A549 (cell line): ENCODE data around the gene ASMTL. TPM values are rescaled to one million over a fixed set of nuclear protein-coding genes. Genes with fewer than 3 reads are reported as not detected.

ENCODE experiments used
- ATAC-seq, 2 experiments: fragments of 200-7000 bp in 1 of 2; fragments of >200 bp in 1 of 2; cut with Nextera tagmentation in 1 of 2; cut with Tn5 transposase in 1 of 2; 3 replicates each; pipeline versions ENCODE4 v1.8.0 to v1.9.1; 2018 to 2020; ENCODE audit warnings: mild to moderate bottlenecking in 1 of 2, moderate library complexity in 1 of 2
- CTCF ChIA-PET: fragments of 300-600 bp; sonication (Branson Sonifier 250); formaldehyde crosslinking; extraction: SDS; loops from one replicate; lab custom pipeline; 2021; ENCODE audit warnings: antibody characterized with exemption, inconsistent platforms; lab: Yijun Ruan, JAX
- POLR2A ChIA-PET: fragments of 350-600 bp; formaldehyde crosslinking; extraction: SDS; loops from one replicate; lab custom pipeline; 2021; ENCODE audit warnings: antibody characterized with exemption, inconsistent platforms; lab: Yijun Ruan, JAX
- DNase-seq, 2 experiments: peaks; one replicate each; pipeline versions ENCODE4 v3.0.0 to v3.0.0-alpha.2; 2011 to 2016; ENCODE audit warnings: low read depth in 1 of 2, low spot score in 1 of 2
- FAIRE-seq: peaks from 2 replicates; lab custom pipeline; 2011; peaks lifted over from hg19 to GRCh38; lab: Jason Lieb, UNC
- H3K27ac ChIP-seq, 2 experiments: fragments of >200 bp; sonication (Bioruptor Twin); formaldehyde crosslinking; 3 replicates each; pipeline ENCODE4 v1.5.1; 2016 to 2017
- H3K4me1 ChIP-seq: fragments of >200 bp; sonication (Bioruptor Twin); formaldehyde crosslinking; 3 replicates; pipeline ENCODE4 v1.6.1; 2016
- H3K4me2 ChIP-seq: fragments of >200 bp; sonication (Bioruptor Twin); formaldehyde crosslinking; 3 replicates; pipeline ENCODE4 v1.6.1; 2016
- H3K4me3 ChIP-seq: fragments of >200 bp; sonication (Bioruptor Twin); formaldehyde crosslinking; 3 replicates; pipeline ENCODE4 v1.5.1; 2016
- H3K9me3 ChIP-seq: fragments of >200 bp; sonication (Bioruptor Twin); formaldehyde crosslinking; 3 replicates; pipeline ENCODE4 v1.6.1; 2016
- BCL3 ChIP-seq: fragments of >200 bp; sonication (Bioruptor Twin); formaldehyde crosslinking; IDR thresholded peaks from 3 replicates; pipeline ENCODE4 v1.6.1; 2016
- CBX2 ChIP-seq: fragments of 200-600 bp; sonication (generic); IDR thresholded peaks from 2 replicates; pipeline ENCODE4 v1.6.1; 2016; ENCODE audit warnings: low read depth, mild to moderate bottlenecking, borderline replicate concordance
- EHMT2 ChIP-seq: fragments of 200-600 bp; sonication (generic); IDR thresholded peaks from 2 replicates; pipeline ENCODE4 v1.6.1; 2016; ENCODE audit warnings: antibody characterized with exemption, low read depth, mild to moderate bottlenecking, moderate library complexity
- ESRRA ChIP-seq: fragments of 150-350 bp; IDR thresholded peaks from 2 replicates; pipeline ENCODE4 v1.6.1; 2014; ENCODE audit warnings: mild to moderate bottlenecking, low read length, borderline replicate concordance
- FOSL2 ChIP-seq, 2 experiments: fragments of 450-650 bp in 1 of 2; fragments of >200 bp in 1 of 2; sonication (Bioruptor Twin) in 1 of 2; formaldehyde crosslinking; IDR thresholded peaks; 2 replicates each; pipeline versions ENCODE4 v1.5.0 to v1.6.1; 2016 to 2020; ENCODE audit warnings: mild to moderate bottlenecking in 1 of 2, moderate library complexity in 1 of 2
- HDAC2 ChIP-seq: fragments of 200-600 bp; sonication (generic); IDR thresholded peaks from 2 replicates; pipeline ENCODE4 v1.6.1; 2016
- HES2 ChIP-seq: fragments of >200 bp; sonication (Bioruptor Twin); formaldehyde crosslinking; IDR thresholded peaks from 2 replicates; pipeline ENCODE4 v1.6.1; 2016
- JUN ChIP-seq, 2 experiments: fragments of >200 bp; sonication (Bioruptor Twin); formaldehyde crosslinking; IDR thresholded peaks; 2 replicates in 1 of 2; 3 replicates in 1 of 2; pipeline ENCODE4 v1.6.1; 2016 to 2017
- JUNB ChIP-seq: fragments of >200 bp; sonication (Bioruptor Twin); formaldehyde crosslinking; IDR thresholded peaks from 2 replicates; pipeline ENCODE4 v1.6.1; 2016
- KDM5A ChIP-seq: fragments of 200-600 bp; sonication (generic); IDR thresholded peaks from 2 replicates; pipeline ENCODE4 v1.6.1; 2016; ENCODE audit warnings: antibody characterized with exemption, mild to moderate bottlenecking
- MAZ ChIP-seq: fragments of 150-350 bp; IDR thresholded peaks from 2 replicates; pipeline ENCODE4 v1.6.1; 2014; ENCODE audit warnings: antibody characterized with exemption, low read depth, low read length, borderline replicate concordance
- PBX3 ChIP-seq: IDR thresholded peaks from 2 replicates; pipeline ENCODE4 v1.6.1; 2012
- POLR2A ChIP-seq: IDR thresholded peaks from 2 replicates; pipeline ENCODE4 v1.6.1; 2012; ENCODE audit warnings: mild to moderate bottlenecking, low read length
- RARB ChIP-seq: fragments of 250-450 bp; sonication (Bioruptor Pico); IDR thresholded peaks from 2 replicates; pipeline ENCODE4 v1.8.0; 2021; ENCODE audit warnings: mild to moderate bottlenecking, moderate library complexity
- SMC3 ChIP-seq: fragments of >200 bp; sonication (Bioruptor Twin); formaldehyde crosslinking; IDR thresholded peaks from 3 replicates; pipeline ENCODE4 v1.6.1; 2018; ENCODE audit warnings: inconsistent platforms
- SREBF2 ChIP-seq: fragments of 450-650 bp; IDR thresholded peaks from 2 replicates; pipeline ENCODE4 v1.6.1; 2014; ENCODE audit warnings: mild to moderate bottlenecking, moderate library complexity
- TFCP2L1 ChIP-seq: fragments of 250-450 bp; sonication (Bioruptor Pico); IDR thresholded peaks from 2 replicates; pipeline ENCODE4 v1.5.0; 2021; ENCODE audit warnings: mild to moderate bottlenecking
- USF2 ChIP-seq: fragments of 450-650 bp; IDR thresholded peaks from 2 replicates; pipeline ENCODE4 v1.6.1; 2014; ENCODE audit warnings: antibody characterized with exemption
- ZC3H11A ChIP-seq: fragments of 450-650 bp; IDR thresholded peaks from 2 replicates; pipeline ENCODE4 v1.6.1; 2014; ENCODE audit warnings: antibody characterized with exemption, mild to moderate bottlenecking
- WGBS: methylation state at CpG from one replicate; pipeline ENCODE4 v1.1.6; 2017; ENCODE audit errors: missing lambda C conversion rate; 5-methylcytosine and 5-hydroxymethylcytosine counted together
- polyA plus RNA-seq, 4 experiments: library from polyadenylated mRNA; depleted of rRNA in 3 of 4; stranded (reverse); fragments of >200 nt; fragmentation: RNase III in 1 of 4; extraction: RNeasy Plus Mini Kit Qiagen cat#74134 plus additional on column Dnase treatment in 1 of 4; gene quantifications; 2 replicates in 3 of 4; 3 replicates in 1 of 4; pipeline ENCODE4 v1.2.3, GENCODE V29; 2011 to 2017

ASMTL gene
- polyA plus RNA-seq, 2 of the 4 experiments (the other 2 are of a cell fraction): 12.3 to 15.4 TPM

- no peak overlapping the region for H3K27ac ChIP-seq
Measured at GRCh38 chrX:1384658-1385252, 68.0 kb downstream of the ASMTL start.

GRCh38 chrX:1380672-1381233 is 72.0 kb downstream of the ASMTL start:
- Histone ChIP-seq H3K4me1 (peaks cover 13% of the 10 kb centered on the region; the same call in 1 of the 3 replicates), H3K4me2 (no peak overlapping the region), H3K9me3 (no peaks in the 10 kb centered on the region), H3K4me3 (no peak overlapping the region)
- ATAC-seq (peak; percentile 37 to 43), FAIRE-seq (no peak)
- POLR2A ChIA-PET: no interaction called here
- CTCF ChIA-PET: no interaction called here
- WGBS: 60% methylated on average over 20 of the region's 20 CpGs
- TF ChIP-seq PBX3 (peak; percentile 35; the same call in 1 of the 2 replicates), USF2 (peak; percentile 10; the same call in 1 of the 2 replicates), RARB (CRISPR knock-in tag) (0 out of 2 replicates have a peak, but pooled peaks have one; percentile 38), KDM5A (no peak), TFCP2L1 (no peak), JUN (IDR thresholded peaks at IDR 0.05) (peak in 1 of 2 experiments; percentile 13; a peak in 1 of 5 replicates)
- TF ChIP-seq, all 56 proteins: peak for 4
- peak overlapping the region in 1 of 2 experiments; percentile 27; a peak in 1 of 6 replicates for H3K27ac ChIP-seq
- no peak for DNase-seq

More at GRCh38 chrX:1384658-1385252, 68.0 kb downstream of the ASMTL start:
- DNase-seq: no peak
- 93% methylated on average over 18 of the region's 18 CpGs for WGBS
- Histone ChIP-seq H3K9me3 (no peaks in the 10 kb centered on the region), H3K4me2 (no peak overlapping the region), H3K4me1 (peaks cover 27% of the 10 kb centered on the region; the same call in 2 of the 3 replicates), H3K4me3 (no peak overlapping the region)
- CTCF ChIA-PET: no interaction called here
- POLR2A ChIA-PET: no interaction called here
- FAIRE-seq: no peak
- no peak for ATAC-seq
- TF ChIP-seq JUN (IDR thresholded peaks at IDR 0.05) (peak in 1 of 2 experiments; percentile 3; a peak in 1 of 5 replicates), SREBF2 (no peak), JUNB (no peak)

GRCh38 chrX:1378306-1378759 is 74.4 kb downstream of the ASMTL start:
- CTCF ChIA-PET: no interaction called here

More at GRCh38 chrX:1378306-1378759, 74.4 kb downstream of the ASMTL start:
- ATAC-seq (peak; percentile 2 to 40; a peak in 5 of 6 replicates), DNase-seq (no peak), FAIRE-seq (no peak)
- peaks cover 10% of the 10 kb centered on the region; the same call in 1 of the 3 replicates for H3K4me1 ChIP-seq
- POLR2A ChIA-PET: no interaction called here
- WGBS: 86% methylated on average over 23 of the region's 24 CpGs
- no peak overlapping the region for H3K4me3 ChIP-seq
- no peak overlapping the region for H3K4me2 ChIP-seq
- no peak overlapping the region for H3K27ac ChIP-seq
- TF ChIP-seq HDAC2 (no peak), ZC3H11A (no peak), USF2 (no peak), SREBF2 (no peak), SMC3 (no peak), BCL3 (no peak), EHMT2 (no peak), POLR2A (no peak), ESRRA (no peak), CBX2 (no peak), MAZ (no peak), HES2 (no peak), FOSL2 (IDR thresholded peaks at IDR 0.05) (no peak), FOSL2 (CRISPR knock-in tag; IDR thresholded peaks at IDR 0.05) (no peak)
- TF ChIP-seq, all 56 proteins: peak for 0
- no peaks in the 10 kb centered on the region for H3K9me3 ChIP-seq
